ENCODE measurements around the gene NCL. TPM values are rescaled to one million over a fixed set of nuclear protein-coding genes. Genes with fewer than 3 reads are reported as not detected.

The NCL gene
- 190 and 223 TPM in 2 replicates for total RNA-seq (2012; rRNA removed)

GRCh38 chr2:231463698-231464575 lies at the start of gene NCL:
NCL (minus strand) TSS chr2:231464484; CDS start chr2:231464353, 131 bp downstream.
- Histone ChIP-seq H3K4me2 (ENCODE audit: low read length) (peak within 1 kb of the TSS; percentile 99), H3K4me3 (ENCODE audit: low read length) (peak within 1 kb of the TSS; percentile 96), H3K36me3 (ENCODE audit: insufficient read depth, low read length) (peaks cover 43% of the 10 kb centered on the region), H3K9ac (ENCODE audit: low read depth, low read length) (peak within 1 kb of the TSS; percentile 99), H3K27me3 (ENCODE audit: control insufficient read depth, insufficient read depth, low read length) (no peaks in the 10 kb centered on the region), H3K9me3 (replicated peaks; ENCODE audit: low read length) (no peaks in the 10 kb centered on the region), H3K4me1 (ENCODE audit: control insufficient read depth, insufficient read depth, low read length) (peaks cover 19% of the 10 kb centered on the region)

DNA sequence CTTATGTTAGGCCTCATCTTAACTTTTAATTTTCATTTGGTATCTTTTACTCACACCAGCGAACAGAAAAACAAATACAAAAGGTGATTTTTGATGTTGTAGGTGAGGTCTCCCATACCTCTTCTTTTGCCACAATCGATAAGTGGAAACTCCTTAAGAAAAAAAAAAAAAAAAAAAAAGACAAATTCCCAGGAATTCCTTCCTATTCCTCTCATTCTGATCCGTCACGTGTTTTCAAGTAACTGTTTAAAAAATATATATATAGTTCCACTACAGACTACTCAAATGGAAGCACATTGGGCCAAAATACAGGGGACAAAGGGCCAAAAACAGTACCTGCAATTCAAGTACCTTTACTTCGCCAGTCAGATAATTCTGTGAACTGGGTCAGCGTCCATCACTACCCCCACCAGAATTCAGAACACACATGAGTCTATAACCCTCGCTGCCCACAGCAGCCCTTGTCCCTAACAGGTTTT lies 49.5 kb upstream of the NCL start:
- Histone ChIP-seq H3K9me3 (replicated peaks; ENCODE audit: low read length) (no peaks in the 10 kb centered on the region), H3K4me1 (ENCODE audit: control insufficient read depth, insufficient read depth, low read length) (peaks cover 10% of the 10 kb centered on the region), H3K27me3 (ENCODE audit: control insufficient read depth, insufficient read depth, low read length) (peaks cover 2% of the 10 kb centered on the region), H3K36me3 (ENCODE audit: insufficient read depth, low read length) (no peaks in the 10 kb centered on the region), H3K4me2 (ENCODE audit: low read length) (peak overlapping the region; percentile 98), H3K4me3 (ENCODE audit: low read length) (peak overlapping the region; percentile 96), H3K9ac (ENCODE audit: low read depth, low read length) (peak overlapping the region; percentile 93)

- Histone ChIP-seq H3K4me3 (ENCODE audit: low read length) (no peak overlapping the region), H3K9me3 (replicated peaks; ENCODE audit: low read length) (no peaks in the 10 kb centered on the region), H3K27me3 (ENCODE audit: control insufficient read depth, insufficient read depth, low read length) (no peaks in the 10 kb centered on the region), H3K4me2 (ENCODE audit: low read length) (no peak overlapping the region), H3K4me1 (ENCODE audit: control insufficient read depth, insufficient read depth, low read length) (peaks cover 10% of the 10 kb centered on the region), H3K9ac (ENCODE audit: low read depth, low read length) (no peak overlapping the region), H3K36me3 (ENCODE audit: insufficient read depth, low read length) (no peaks in the 10 kb centered on the region)
These were observed 47.9 kb upstream of the NCL start for GRCh38 chr2:231512222-231512621.

DNA sequence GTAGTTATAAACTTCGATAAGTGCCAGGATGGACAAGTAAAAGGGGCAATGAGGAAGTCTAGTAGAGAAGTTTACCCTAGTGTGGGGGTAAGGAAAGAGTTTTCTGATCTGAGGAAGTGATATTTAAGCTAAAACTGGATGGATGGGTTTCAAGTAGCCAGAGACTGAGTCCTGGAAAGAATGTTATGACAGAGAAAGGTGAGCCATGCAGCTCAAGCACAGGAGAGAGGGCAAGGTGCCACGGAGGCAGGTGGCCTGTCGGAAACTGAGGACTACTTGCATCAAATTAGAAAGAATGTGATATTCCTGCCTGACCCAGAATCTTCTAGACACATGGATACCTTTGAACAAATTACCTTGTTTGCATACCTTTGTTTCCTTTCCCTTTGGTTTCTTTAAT lies 39.5 kb upstream of the NCL start:
- no peak overlapping the region for H3K9ac ChIP-seq (ENCODE audit: low read depth, low read length)
- H3K27me3 ChIP-seq (ENCODE audit: control insufficient read depth, insufficient read depth, low read length), result no peaks in the 10 kb centered on the region
- H3K4me1 ChIP-seq (ENCODE audit: control insufficient read depth, insufficient read depth, low read length), result no peaks in the 10 kb centered on the region
- H3K4me3 ChIP-seq (ENCODE audit: low read length), result no peak overlapping the region
- H3K36me3 ChIP-seq (ENCODE audit: insufficient read depth, low read length), result no peaks in the 10 kb centered on the region
- H3K4me2 ChIP-seq (ENCODE audit: low read length), result no peak overlapping the region
- no peaks in the 10 kb centered on the region for H3K9me3 ChIP-seq (replicated peaks; ENCODE audit: low read length)

DNA sequence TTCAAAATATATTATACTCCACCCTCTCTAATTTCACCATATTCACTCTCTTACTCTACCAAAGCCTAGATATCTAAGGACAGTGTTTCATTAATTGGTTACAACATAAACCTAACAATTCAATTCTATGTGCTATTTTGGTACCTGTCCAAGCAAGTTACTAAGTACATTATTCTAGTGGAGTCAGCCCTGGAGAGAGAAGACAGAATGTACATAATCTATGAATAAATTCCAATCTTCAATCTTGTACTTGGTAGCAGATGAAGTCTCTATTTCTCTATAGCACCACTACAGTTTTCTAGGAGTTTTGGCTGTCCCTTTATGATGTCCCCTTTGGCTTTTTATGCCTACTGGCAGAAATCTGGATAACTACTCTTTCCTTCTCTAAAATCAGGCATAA lies 38.3 kb upstream of the NCL start:
- H3K4me1 ChIP-seq (ENCODE audit: control insufficient read depth, insufficient read depth, low read length), result no peaks in the 10 kb centered on the region
- H3K9ac ChIP-seq (ENCODE audit: low read depth, low read length), result no peak overlapping the region
- H3K9me3 ChIP-seq (replicated peaks; ENCODE audit: low read length), result no peaks in the 10 kb centered on the region
- no peaks in the 10 kb centered on the region for H3K36me3 ChIP-seq (ENCODE audit: insufficient read depth, low read length)
- H3K27me3 ChIP-seq (ENCODE audit: control insufficient read depth, insufficient read depth, low read length), result no peaks in the 10 kb centered on the region
- no peak overlapping the region for H3K4me3 ChIP-seq (ENCODE audit: low read length)
- no peak overlapping the region for H3K4me2 ChIP-seq (ENCODE audit: low read length)

DNA sequence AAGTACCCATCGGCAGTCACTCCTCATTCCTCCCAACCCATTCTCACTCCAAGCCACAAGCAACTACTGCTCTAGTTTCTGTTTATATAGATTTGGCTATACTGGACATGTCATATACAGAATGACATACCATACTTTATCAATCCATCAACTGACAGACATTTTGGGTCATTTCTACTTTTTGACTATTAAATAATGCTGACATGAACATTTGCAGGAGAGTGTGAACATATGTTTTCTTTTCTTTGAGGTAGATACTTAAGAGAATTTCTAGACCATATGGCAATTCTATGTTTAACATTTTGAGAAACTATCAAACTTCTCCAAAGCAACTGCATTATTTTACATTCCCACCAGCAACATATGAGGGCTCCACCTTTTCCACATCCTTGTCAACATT lies 33.4 kb upstream of the NCL start:
- Histone ChIP-seq H3K9me3 (replicated peaks; ENCODE audit: low read length) (no peaks in the 10 kb centered on the region), H3K9ac (ENCODE audit: low read depth, low read length) (no peak overlapping the region), H3K4me3 (ENCODE audit: low read length) (no peak overlapping the region), H3K4me1 (ENCODE audit: control insufficient read depth, insufficient read depth, low read length) (no peaks in the 10 kb centered on the region), H3K4me2 (ENCODE audit: low read length) (no peak overlapping the region), H3K27me3 (ENCODE audit: control insufficient read depth, insufficient read depth, low read length) (no peaks in the 10 kb centered on the region), H3K36me3 (ENCODE audit: insufficient read depth, low read length) (no peaks in the 10 kb centered on the region)

DNA sequence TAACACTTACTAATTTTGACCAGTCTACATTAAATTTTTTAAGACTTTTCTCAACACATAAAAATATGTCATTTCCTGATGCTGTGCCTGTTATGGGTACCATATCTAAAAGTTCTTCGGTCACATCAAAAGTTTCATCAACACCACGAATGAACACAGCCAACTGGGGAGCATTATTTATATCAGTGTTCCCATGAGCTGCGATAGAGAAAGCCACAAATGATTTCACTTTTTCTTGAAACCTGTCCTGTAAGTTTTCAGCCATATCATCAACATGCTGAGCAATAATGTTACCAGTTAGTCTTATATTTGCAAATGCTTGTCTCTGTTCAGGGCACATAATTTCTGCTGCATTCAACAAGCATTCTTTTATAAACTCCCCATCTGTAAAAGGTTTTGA lies 30.4 kb upstream of the NCL start:
- Histone ChIP-seq H3K36me3 (ENCODE audit: insufficient read depth, low read length) (no peaks in the 10 kb centered on the region), H3K9ac (ENCODE audit: low read depth, low read length) (no peak overlapping the region), H3K4me2 (ENCODE audit: low read length) (no peak overlapping the region), H3K9me3 (replicated peaks; ENCODE audit: low read length) (no peaks in the 10 kb centered on the region), H3K27me3 (ENCODE audit: control insufficient read depth, insufficient read depth, low read length) (no peaks in the 10 kb centered on the region), H3K4me1 (ENCODE audit: control insufficient read depth, insufficient read depth, low read length) (no peaks in the 10 kb centered on the region), H3K4me3 (ENCODE audit: low read length) (no peak overlapping the region)

- no peak overlapping the region for H3K4me2 ChIP-seq (ENCODE audit: low read length)
- no peaks in the 10 kb centered on the region for H3K27me3 ChIP-seq (ENCODE audit: control insufficient read depth, insufficient read depth, low read length)
- no peak overlapping the region for H3K9ac ChIP-seq (ENCODE audit: low read depth, low read length)
- H3K9me3 ChIP-seq (replicated peaks; ENCODE audit: low read length), result no peaks in the 10 kb centered on the region
- H3K4me3 ChIP-seq (ENCODE audit: low read length), result no peak overlapping the region
- H3K4me1 ChIP-seq (ENCODE audit: control insufficient read depth, insufficient read depth, low read length), result no peaks in the 10 kb centered on the region
- H3K36me3 ChIP-seq (ENCODE audit: insufficient read depth, low read length), result no peaks in the 10 kb centered on the region
These were observed 26.5 kb upstream of the NCL start for GRCh38 chr2:231490801-231491200.

DNA sequence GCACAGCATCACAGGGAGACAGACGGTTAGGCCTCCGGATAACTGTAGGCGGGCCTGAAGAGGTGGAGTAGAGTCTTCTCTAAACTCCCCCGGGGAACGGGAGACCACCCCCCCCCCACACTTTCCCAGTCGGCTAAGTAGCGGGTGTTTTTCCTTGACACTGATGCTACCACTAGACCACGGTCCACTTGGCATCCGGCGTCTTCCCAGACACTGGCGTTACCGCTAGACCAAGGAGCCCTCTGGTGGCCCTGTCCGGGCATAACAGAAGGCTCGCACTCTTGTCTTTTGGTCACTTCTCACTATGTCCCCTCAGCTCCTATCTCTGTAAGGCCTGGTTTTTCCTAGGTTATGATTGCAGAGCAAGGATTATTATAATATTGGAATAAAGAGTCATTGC lies 25.7 kb upstream of the NCL start:
- Histone ChIP-seq H3K9ac (ENCODE audit: low read depth, low read length) (no peak overlapping the region), H3K4me3 (ENCODE audit: low read length) (no peak overlapping the region), H3K36me3 (ENCODE audit: insufficient read depth, low read length) (no peaks in the 10 kb centered on the region), H3K9me3 (replicated peaks; ENCODE audit: low read length) (no peaks in the 10 kb centered on the region), H3K27me3 (ENCODE audit: control insufficient read depth, insufficient read depth, low read length) (no peaks in the 10 kb centered on the region), H3K4me1 (ENCODE audit: control insufficient read depth, insufficient read depth, low read length) (no peaks in the 10 kb centered on the region), H3K4me2 (ENCODE audit: low read length) (no peak overlapping the region)

GRCh38 chr2:231488331-231488730 lies 24.0 kb upstream of the NCL start:
- Histone ChIP-seq H3K9me3 (replicated peaks; ENCODE audit: low read length) (no peaks in the 10 kb centered on the region), H3K4me1 (ENCODE audit: control insufficient read depth, insufficient read depth, low read length) (no peaks in the 10 kb centered on the region), H3K27me3 (ENCODE audit: control insufficient read depth, insufficient read depth, low read length) (no peaks in the 10 kb centered on the region), H3K36me3 (ENCODE audit: insufficient read depth, low read length) (no peaks in the 10 kb centered on the region), H3K9ac (ENCODE audit: low read depth, low read length) (no peak overlapping the region), H3K4me3 (ENCODE audit: low read length) (no peak overlapping the region), H3K4me2 (ENCODE audit: low read length) (no peak overlapping the region)

GRCh38 chr2:231486851-231487596 lies 22.7 kb upstream of the NCL start:
- Histone ChIP-seq H3K4me3 (ENCODE audit: low read length) (no peak overlapping the region), H3K36me3 (ENCODE audit: insufficient read depth, low read length) (no peaks in the 10 kb centered on the region), H3K4me2 (ENCODE audit: low read length) (no peak overlapping the region)

More at GRCh38 chr2:231486851-231487596, 22.7 kb upstream of the NCL start:
- Histone ChIP-seq H3K27me3 (ENCODE audit: control insufficient read depth, insufficient read depth, low read length) (no peaks in the 10 kb centered on the region), H3K4me1 (ENCODE audit: control insufficient read depth, insufficient read depth, low read length) (peaks cover 7% of the 10 kb centered on the region), H3K9ac (ENCODE audit: low read depth, low read length) (no peak overlapping the region), H3K9me3 (replicated peaks; ENCODE audit: low read length) (no peaks in the 10 kb centered on the region)
